Pancreas (tissue), 10 donors: ENCODE measurements around the gene RELT. TPM values are rescaled to one million over a fixed set of nuclear protein-coding genes. Genes with fewer than 3 reads are reported as not detected.

Source experiments
- ATAC-seq, 4 donors: fragments of 200-7000 bp; cut with Tn5 transposase; one replicate each; pipeline versions ENCODE4 v1.8.0 to v1.9.1; 2020; ENCODE audit warnings: mild to moderate bottlenecking in 4 of 4, moderate library complexity in 4 of 4
- DNase-seq, 6 donors: peaks; one replicate each; pipeline ENCODE4 v3.0.0-alpha.2; 2020
- FAIRE-seq: peaks from 2 replicates; lab custom pipeline; 2012; peaks lifted over from hg19 to GRCh38; lab: Jason Lieb, UNC
- H3K27ac ChIP-seq, 4 donors: fragments of 200-600 bp; sonication (generic); 1 replicate in 3 of 4; 2 replicates in 1 of 4; pipeline versions ENCODE4 v1.5.0 to v1.8.0; 2020
- H3K27me3 ChIP-seq, 4 donors: fragments of 200-600 bp; one replicate each; pipeline ENCODE4 v1.8.0; 2021
- H3K36me3 ChIP-seq, 3 donors: fragments of 200-600 bp; sonication (generic) in 1 of 3; one replicate each; pipeline versions ENCODE4 v1.5.0 to v1.8.0; 2020 to 2021
- H3K4me1 ChIP-seq, 3 donors: fragments of 200-600 bp; one replicate each; pipeline ENCODE4 v1.8.0; 2021
- H3K4me3 ChIP-seq, 4 donors: fragments of 200-600 bp; sonication (generic) in 2 of 4; one replicate each; pipeline versions ENCODE4 v1.5.0 to v1.8.0; 2020 to 2021
- H3K9me3 ChIP-seq, 4 donors: fragments of 200-600 bp; one replicate each; pipeline ENCODE4 v1.8.0; 2021
- CTCF ChIP-seq, 4 donors: fragments of 200-600 bp; sonication (generic) in 3 of 4; IDR thresholded peaks; one replicate each; pipeline versions ENCODE4 v1.5.0 to v1.8.0; 2021; ENCODE audit warnings: antibody characterized with exemption in 4 of 4
- whole genome bisulfite sequencing, 2 donors: extraction: QIAGEN DNeasy Blood & Tissue Kit; methylation state at CpG; one replicate each; pipeline ENCODE4 v1.1.7; 2013; 5-methylcytosine and 5-hydroxymethylcytosine counted together
- intact Hi-C, 3 donors: fragments of 100-400 bp; cut with DNase I; formaldehyde crosslinking; loops; one replicate each; pipeline versions ENCODE4 v1.11.1 to v1.14.2; 2022
- polyA plus RNA-seq, 2 donors: library from polyadenylated mRNA; stranded (reverse); fragments of 200-250 nt; gene quantifications; one replicate each; pipeline ENCODE4 v1.2.3, GENCODE V29; 2013
- total RNA-seq, 6 donors: library from RNA; stranded (reverse); fragmentation: NEBNext Ultra II Directional in 4 of 6; extraction: Animal tissue kit (Norgen Biotek cat#: 25700) in 4 of 6; gene quantifications; one replicate each; pipeline versions ENCODE4 v1.2.1 to v1.2.4, GENCODE V29; 2021 to 2023
- donor health status: healthy with polysubstance abuse.
- donor health status: DM: no; HTN: no; CAD: no; lungs with moderate emphysema.
- donor health status: DM: no; HTN: no; CAD: no.
- donor health status: control.
- donor health status: control.
- donor health status: Bipolar disorder and iron deficiency.
- donor health status: DM: yes; HTN: yes; CAD: no.
- donor health status: DM: no; HTN: no; CAD: no.
- donor health status: DM: no; HTN: no; CAD: no.
- donor health status: DM: yes; HTN: yes; CAD: no.

RELT gene
- total and polyA plus RNA-seq, 8 donors: 0.23 to 4.7 (median 0.75) TPM

- H3K27ac ChIP-seq: no peak overlapping the region
- ATAC-seq (no peak), DNase-seq (no peak), FAIRE-seq (no peak)
- no peaks in the 10 kb centered on the region for H3K9me3 ChIP-seq
- no peaks in the 10 kb centered on the region for H3K4me1 ChIP-seq
- no peaks in the 10 kb centered on the region for H3K27me3 ChIP-seq
- intact Hi-C loops: loop anchor here in 2 of 3 donors (10.0 kb wide), 3 partner anchors 105 to 265 kb away; no protein-coding TSS in a partner anchor
- no peak overlapping the region for H3K4me3 ChIP-seq
- WGBS, 2 donors: 80 to 82% methylated on average over 4 of the region's 4 CpGs
- H3K36me3 ChIP-seq: no peaks in the 10 kb centered on the region
- TF ChIP-seq CTCF (IDR thresholded peaks at IDR 0.05): no peak
Measured at GRCh38 chr11:73399636-73400035, 23.4 kb downstream of the RELT start.

DNA sequence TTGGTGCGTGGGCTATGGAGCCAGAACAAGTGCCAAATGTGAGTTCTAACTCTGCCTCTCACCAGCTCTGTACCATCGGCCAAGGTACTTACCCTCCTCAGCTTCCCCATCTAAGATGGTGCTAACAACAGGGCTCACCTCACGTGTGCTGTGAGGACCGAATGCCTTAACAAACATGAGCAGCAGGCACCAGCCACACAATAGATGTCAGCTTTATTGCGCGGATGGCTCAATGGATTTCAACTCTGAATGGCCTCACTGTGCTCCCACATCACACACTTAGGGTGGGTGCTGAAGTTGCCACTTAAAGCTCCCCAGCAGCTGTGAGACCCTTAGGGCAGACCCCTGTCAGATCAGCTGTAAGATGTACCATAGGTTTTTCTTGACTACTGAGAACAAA, 24.1 kb downstream of the RELT start:
- intact Hi-C loops: loop anchor here in 1 of 3 donors (10.0 kb wide), 1 partner anchor 265 kb away; no protein-coding TSS in a partner anchor
- H3K27ac ChIP-seq: no peak overlapping the region
- ATAC-seq (no peak), DNase-seq (no peak), FAIRE-seq (no peak)
- H3K27me3 ChIP-seq: no peaks in the 10 kb centered on the region
- H3K9me3 ChIP-seq: no peaks in the 10 kb centered on the region
- no peaks in the 10 kb centered on the region for H3K4me1 ChIP-seq
- H3K36me3 ChIP-seq: no peaks in the 10 kb centered on the region
- H3K4me3 ChIP-seq: no peak overlapping the region
- no peak for TF ChIP-seq CTCF (IDR thresholded peaks at IDR 0.05)
- WGBS, 2 donors: 91 to 94% methylated on average over 6 of the region's 6 CpGs

DNA sequence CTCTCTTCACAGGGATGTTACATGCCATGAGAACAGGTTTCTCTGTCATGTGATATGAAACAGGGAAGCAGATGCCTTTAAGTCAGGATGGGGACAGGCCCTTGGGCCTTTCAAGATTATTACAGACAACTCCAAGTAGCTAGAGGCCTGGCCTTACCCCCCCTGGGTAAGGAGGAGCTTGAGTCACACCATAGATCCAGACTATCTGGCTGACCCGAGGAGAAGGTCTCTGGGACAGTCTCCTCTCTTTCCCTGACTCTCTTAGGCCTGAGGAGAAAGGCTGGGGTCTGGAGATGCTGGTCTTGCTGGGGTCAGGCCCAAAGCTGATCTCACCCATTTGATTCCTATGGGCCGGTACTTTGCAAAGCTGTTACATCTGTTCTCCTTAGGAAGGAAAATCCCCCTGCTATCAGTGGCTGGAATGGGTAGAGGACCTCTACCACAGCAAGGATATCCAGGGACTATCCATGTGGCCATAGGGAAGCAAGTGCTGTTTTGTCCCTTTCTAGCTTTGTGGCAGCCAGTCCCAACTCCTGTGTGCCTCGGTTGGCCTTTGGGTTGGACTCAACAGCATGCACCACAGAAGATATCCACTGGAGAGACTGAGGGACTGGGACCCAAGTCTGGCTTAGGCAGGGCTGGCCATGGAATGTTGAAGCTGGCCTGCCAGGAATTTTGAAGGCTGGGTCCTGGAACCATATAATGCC, 25.2 kb downstream of the RELT start:
- Histone ChIP-seq H3K9me3 (no peaks in the 10 kb centered on the region), H3K4me1 (no peaks in the 10 kb centered on the region), H3K4me3 (no peak overlapping the region), H3K27me3 (no peaks in the 10 kb centered on the region), H3K36me3 (no peaks in the 10 kb centered on the region), H3K27ac (no peak overlapping the region)
- no peak for TF ChIP-seq CTCF (IDR thresholded peaks at IDR 0.05)
- no peak for ATAC-seq
- FAIRE-seq: no peak
- WGBS, 2 donors: 80 to 84% methylated on average over 3 of the region's 3 CpGs
- intact Hi-C loops: loop anchor here in 1 of 3 donors (10.0 kb wide), 1 partner anchor 263 kb away; no protein-coding TSS in a partner anchor
- DNase-seq: no peak

GRCh38 chr11:73401924-73402833, 26.0 kb downstream of the RELT start:
- intact Hi-C loops: loop anchor here in 1 of 3 donors (10.0 kb wide), 1 partner anchor 263 kb away; no protein-coding TSS in a partner anchor
- 83 to 85% methylated on average over 15 of the region's 15 CpGs for WGBS, 2 donors
- FAIRE-seq (no peak), ATAC-seq (no peak), DNase-seq (no peak)
- Histone ChIP-seq H3K4me1 (no peaks in the 10 kb centered on the region), H3K27ac (no peak overlapping the region), H3K36me3 (no peaks in the 10 kb centered on the region), H3K9me3 (no peaks in the 10 kb centered on the region), H3K4me3 (no peak overlapping the region), H3K27me3 (no peaks in the 10 kb centered on the region)
- TF ChIP-seq CTCF (IDR thresholded peaks at IDR 0.05): no peak
